Measurements from ENCODE around the gene GMPPA. TPM values are rescaled to one million over a fixed set of nuclear protein-coding genes. Genes with fewer than 3 reads are reported as not detected.

GMPPA gene
- total RNA-seq, 1 donor from 2014 or later: 35.8 TPM

GRCh38 chr2:219465659-219466561 lies 32.8 kb upstream of the GMPPA start:
- Mint-ChIP-seq H3K36me3 (ENCODE audit: insufficient read depth) (no peaks in the 10 kb centered on the region), H3K27me3 (no peaks in the 10 kb centered on the region), H3K27ac (peak overlapping the region; percentile 45), H3K9me3 (ENCODE audit: low read depth) (no peaks in the 10 kb centered on the region), H3K4me1 (ENCODE audit: low read depth) (no peaks in the 10 kb centered on the region), H3K4me3 (ENCODE audit: low read depth) (no peak overlapping the region)
- no peak for DNase-seq (ENCODE audit: low spot score, unreplicated experiment)
- no peak for TF ChIP-seq CTCF (IDR thresholded peaks at IDR 0.05; ENCODE audit: unreplicated experiment)

- DNase-seq (ENCODE audit: low spot score, unreplicated experiment): no peak
- Mint-ChIP-seq H3K4me3 (ENCODE audit: low read depth) (no peak overlapping the region), H3K27me3 (peaks cover 6% of the 10 kb centered on the region), H3K36me3 (ENCODE audit: insufficient read depth) (no peaks in the 10 kb centered on the region), H3K9me3 (ENCODE audit: low read depth) (no peaks in the 10 kb centered on the region), H3K27ac (no peak overlapping the region), H3K4me1 (ENCODE audit: low read depth) (no peaks in the 10 kb centered on the region)
- no peak for TF ChIP-seq CTCF (IDR thresholded peaks at IDR 0.05; ENCODE audit: unreplicated experiment)
Measured at GRCh38 chr2:219466816-219467735, 31.6 kb upstream of the GMPPA start.

GRCh38 chr2:219467736-219468075 lies 31.0 kb upstream of the GMPPA start:
- H3K9me3 Mint-ChIP-seq (ENCODE audit: low read depth): no peaks in the 10 kb centered on the region
- H3K4me1 Mint-ChIP-seq (ENCODE audit: low read depth): no peaks in the 10 kb centered on the region
- TF ChIP-seq CTCF (IDR thresholded peaks at IDR 0.05; ENCODE audit: unreplicated experiment): no peak
- no peak overlapping the region for H3K4me3 Mint-ChIP-seq (ENCODE audit: low read depth)
- H3K27ac Mint-ChIP-seq: no peak overlapping the region
- H3K36me3 Mint-ChIP-seq (ENCODE audit: insufficient read depth): no peaks in the 10 kb centered on the region
- peaks cover 6% of the 10 kb centered on the region for H3K27me3 Mint-ChIP-seq
- no peak for DNase-seq (ENCODE audit: low spot score, unreplicated experiment)

GRCh38 chr2:219468410-219469185 lies 30.1 kb upstream of the GMPPA start:
- Mint-ChIP-seq H3K4me1 (ENCODE audit: low read depth) (no peaks in the 10 kb centered on the region), H3K9me3 (ENCODE audit: low read depth) (no peaks in the 10 kb centered on the region), H3K27ac (no peak overlapping the region), H3K36me3 (ENCODE audit: insufficient read depth) (no peaks in the 10 kb centered on the region), H3K27me3 (peaks cover 6% of the 10 kb centered on the region), H3K4me3 (ENCODE audit: low read depth) (no peak overlapping the region)
- DNase-seq (ENCODE audit: low spot score, unreplicated experiment): no peak
- no peak for TF ChIP-seq CTCF (IDR thresholded peaks at IDR 0.05; ENCODE audit: unreplicated experiment)

All from progenitor cell of endocrine pancreas (in vitro differentiated cells).